Measurements from ENCODE around the gene PDLIM3.

PDLIM3 gene

DNA sequence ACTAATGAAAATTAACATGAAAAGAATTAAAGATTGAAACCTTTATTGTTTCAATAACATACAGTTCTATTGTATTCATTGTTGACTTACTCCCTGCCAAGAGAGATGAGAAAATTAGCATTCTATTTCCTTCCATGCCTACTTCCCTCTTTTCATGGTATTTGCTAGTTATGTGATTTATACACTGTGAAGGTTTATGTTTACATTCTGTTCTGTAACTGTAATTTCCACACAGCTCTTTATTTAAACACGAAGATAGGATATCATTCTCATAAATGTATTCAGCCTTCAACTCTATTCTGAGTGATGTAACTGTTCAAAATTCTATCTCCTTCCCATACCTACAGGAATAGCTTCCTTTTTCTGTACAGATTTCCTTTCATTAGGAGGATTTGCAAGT lies 70.4 kb downstream of the PDLIM3 start:
- H3K27me3 Mint-ChIP-seq (ENCODE audit: low read depth) = peaks cover 56% of the 10 kb centered on the region
- H3K27ac Mint-ChIP-seq = no peak overlapping the region
- H3K9me3 Mint-ChIP-seq = no peaks in the 10 kb centered on the region
- H3K4me1 Mint-ChIP-seq (ENCODE audit: low read depth) = no peaks in the 10 kb centered on the region
- H3K4me3 Mint-ChIP-seq = no peak overlapping the region
- H3K36me3 Mint-ChIP-seq (ENCODE audit: low read depth) = peaks cover 1% of the 10 kb centered on the region
- DNase-seq (ENCODE audit: low spot score) = no peak

DNA sequence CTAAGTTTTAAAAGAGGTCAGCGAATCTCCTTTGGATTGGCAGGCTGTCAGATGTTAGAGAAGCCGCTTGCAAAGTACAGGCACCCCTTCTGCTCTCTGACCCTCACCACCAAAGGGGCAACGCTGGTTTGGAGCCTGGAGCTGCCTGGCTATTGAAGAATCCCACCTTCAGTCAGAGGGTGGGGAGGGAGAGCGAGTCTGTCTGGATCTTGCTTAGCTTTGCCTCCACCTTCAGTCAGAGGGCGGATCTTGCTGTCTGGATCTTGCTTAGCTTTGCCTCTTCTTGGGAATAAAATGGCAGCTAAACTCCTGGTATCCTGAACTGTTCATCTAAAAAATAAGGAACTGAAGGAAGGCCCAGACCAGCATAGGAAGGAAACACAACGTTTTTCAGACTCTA lies 71.1 kb downstream of the PDLIM3 start:
- Mint-ChIP-seq H3K4me3 (no peak overlapping the region), H3K4me1 (ENCODE audit: low read depth) (no peaks in the 10 kb centered on the region), H3K36me3 (ENCODE audit: low read depth) (peaks cover 1% of the 10 kb centered on the region), H3K9me3 (no peaks in the 10 kb centered on the region), H3K27ac (no peak overlapping the region), H3K27me3 (ENCODE audit: low read depth) (peaks cover 54% of the 10 kb centered on the region)
- no peak for DNase-seq (ENCODE audit: low spot score)

- Mint-ChIP-seq H3K27ac (no peak overlapping the region), H3K4me3 (no peak overlapping the region), H3K36me3 (ENCODE audit: low read depth) (peaks cover 1% of the 10 kb centered on the region), H3K27me3 (ENCODE audit: low read depth) (peaks cover 54% of the 10 kb centered on the region), H3K4me1 (ENCODE audit: low read depth) (no peaks in the 10 kb centered on the region), H3K9me3 (no peaks in the 10 kb centered on the region)
- no peak for DNase-seq (ENCODE audit: low spot score)
Measured at GRCh38 chr4:185463541-185463940, 71.8 kb downstream of the PDLIM3 start.

DNA sequence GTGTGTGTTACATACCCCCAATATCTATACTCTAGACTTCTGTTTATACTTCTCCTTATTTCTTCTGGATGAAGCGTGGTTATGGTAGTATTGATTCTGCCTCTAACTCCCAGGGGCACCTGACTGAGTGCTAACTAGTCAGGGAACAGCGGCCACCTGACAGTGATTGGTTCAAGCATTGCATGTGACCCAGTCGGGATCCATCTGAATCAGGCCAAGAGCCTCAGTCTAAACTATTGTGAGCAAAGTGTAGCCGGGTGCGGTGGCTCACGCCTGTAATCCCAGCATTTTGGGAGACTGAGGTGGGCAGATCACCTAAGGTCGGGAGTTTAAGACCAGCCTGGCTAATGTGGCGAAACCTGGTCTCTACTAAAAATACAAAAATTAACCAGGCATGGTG lies 73.7 kb downstream of the PDLIM3 start:
- Mint-ChIP-seq H3K27ac (no peak overlapping the region), H3K4me1 (ENCODE audit: low read depth) (no peaks in the 10 kb centered on the region), H3K9me3 (no peaks in the 10 kb centered on the region), H3K4me3 (no peak overlapping the region), H3K27me3 (ENCODE audit: low read depth) (peaks cover 44% of the 10 kb centered on the region), H3K36me3 (ENCODE audit: low read depth) (peaks cover 1% of the 10 kb centered on the region)
- no peak for DNase-seq (ENCODE audit: low spot score)

DNA sequence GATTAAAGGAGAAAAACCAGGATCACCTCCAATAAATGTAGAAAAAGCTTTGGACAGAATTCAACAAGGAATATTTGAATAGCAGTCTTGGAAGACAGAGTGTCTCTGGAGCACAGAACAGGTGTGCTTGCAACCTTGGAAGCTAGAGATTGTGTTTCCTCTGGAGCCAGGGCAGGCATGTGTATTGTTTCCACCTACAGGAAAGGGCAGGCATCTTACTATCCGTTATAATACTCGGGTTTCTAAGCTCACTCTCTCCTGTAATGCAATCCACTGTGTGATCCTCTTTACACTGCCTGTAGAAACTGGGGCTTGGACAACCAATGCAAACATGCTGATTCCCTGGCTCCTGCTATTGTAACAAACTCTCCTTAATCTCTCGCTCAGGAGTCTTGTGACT lies 78.2 kb downstream of the PDLIM3 start:
- Mint-ChIP-seq H3K4me3 (no peak overlapping the region), H3K9me3 (no peaks in the 10 kb centered on the region), H3K4me1 (ENCODE audit: low read depth) (no peaks in the 10 kb centered on the region), H3K27ac (no peak overlapping the region), H3K27me3 (ENCODE audit: low read depth) (peaks cover 30% of the 10 kb centered on the region), H3K36me3 (ENCODE audit: low read depth) (no peaks in the 10 kb centered on the region)
- DNase-seq (ENCODE audit: low spot score) = no peak

- H3K4me1 Mint-ChIP-seq (ENCODE audit: low read depth) = no peaks in the 10 kb centered on the region
- peaks cover 29% of the 10 kb centered on the region for H3K27me3 Mint-ChIP-seq (ENCODE audit: low read depth)
- H3K4me3 Mint-ChIP-seq = no peak overlapping the region
- no peak for DNase-seq (ENCODE audit: low spot score)
- H3K36me3 Mint-ChIP-seq (ENCODE audit: low read depth) = no peaks in the 10 kb centered on the region
- H3K9me3 Mint-ChIP-seq = no peaks in the 10 kb centered on the region
- no peak overlapping the region for H3K27ac Mint-ChIP-seq
Measured at GRCh38 chr4:185456131-185456530, 79.2 kb downstream of the PDLIM3 start.
